ENCODE results near the gene OTUD1. TPM values are rescaled to one million over a fixed set of nuclear protein-coding genes. Genes with fewer than 3 reads are reported as not detected.

The OTUD1 gene
- total RNA-seq, 1 donor from 2014 or later = 9.9 TPM

GRCh38 chr10:23469596-23470237 lies 30.8 kb downstream of the OTUD1 start:
- DNase-seq = no peak

- DNase-seq = no peak
Measured at GRCh38 chr10:23472181-23472580, 33.3 kb downstream of the OTUD1 start.

GRCh38 chr10:23474081-23474480 lies 35.2 kb downstream of the OTUD1 start:
- DNase-seq = no peak

- DNase-seq = no peak
Measured at GRCh38 chr10:23474626-23475025, 35.8 kb downstream of the OTUD1 start.

- DNase-seq = no peak
Measured at GRCh38 chr10:23478570-23478969, 39.7 kb downstream of the OTUD1 start.

GRCh38 chr10:23479798-23480473 lies 41.1 kb downstream of the OTUD1 start:
- no peak for DNase-seq

GRCh38 chr10:23481363-23481961 lies 42.6 kb downstream of the OTUD1 start:
- DNase-seq = no peak

GRCh38 chr10:23490115-23490514 lies 51.2 kb downstream of the OTUD1 start:
- no peak for DNase-seq

Other genes with a start within 250 kb of the OTUD1 start
- not detected in 2 replicates for gene PTF1A, start 246.8 kb upstream of the OTUD1 start, total RNA-seq
- gene C10orf67, start 94.3 kb upstream of the OTUD1 start, total RNA-seq = not detected in 2 replicates

All from dermis blood vessel endothelial cell (primary cell).